D341Med (cell line): ENCODE results near the gene LIME1.

Experiments used
- DNase-seq: peaks from one replicate; pipeline ENCODE4 v3.0.0; 2012; ENCODE audit warnings: low spot score

LIME1 gene

GRCh38 chr20:63697357-63697867 is 39.1 kb upstream of the LIME1 start:
- peak; percentile 51 for DNase-seq

- DNase-seq = peak; percentile 49
Observed at GRCh38 chr20:63697868-63698545, 38.5 kb upstream of the LIME1 start.

DNA sequence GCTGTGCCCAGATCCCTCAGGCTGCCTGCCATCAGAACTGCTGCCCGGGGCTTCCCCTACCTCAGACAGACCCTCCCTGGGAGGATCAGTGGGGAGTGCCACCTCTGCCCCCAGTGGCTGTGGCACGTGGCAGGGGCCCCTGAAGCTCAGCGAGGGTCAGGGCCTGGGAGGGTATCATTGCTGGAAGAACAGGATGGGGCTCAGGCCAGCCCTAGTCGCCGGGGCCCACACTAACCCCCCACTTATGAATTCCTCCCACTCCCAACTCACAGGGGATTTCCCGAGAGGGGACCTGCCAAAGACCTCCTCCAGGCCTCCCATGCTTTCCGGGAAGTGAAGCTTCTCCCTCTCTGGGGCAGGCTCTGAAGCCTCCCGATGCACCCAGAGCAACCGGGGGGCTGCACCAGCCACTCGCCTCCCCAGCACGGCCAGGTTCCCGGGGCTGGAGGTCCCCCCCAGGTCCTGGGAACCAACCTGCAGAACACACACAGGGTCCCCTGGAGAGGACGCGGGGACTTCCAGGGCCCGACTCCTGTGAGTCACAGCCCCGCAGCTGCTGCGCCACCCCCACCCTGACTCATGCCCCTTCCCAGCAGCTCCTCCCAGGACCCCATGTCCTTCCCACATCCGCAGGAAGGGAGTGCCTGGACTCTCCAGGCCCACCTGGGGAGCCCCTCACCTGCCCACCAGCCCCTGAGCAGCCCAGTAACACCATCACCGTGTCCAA is 37.6 kb upstream of the LIME1 start:
- peak; percentile 54 for DNase-seq

DNA sequence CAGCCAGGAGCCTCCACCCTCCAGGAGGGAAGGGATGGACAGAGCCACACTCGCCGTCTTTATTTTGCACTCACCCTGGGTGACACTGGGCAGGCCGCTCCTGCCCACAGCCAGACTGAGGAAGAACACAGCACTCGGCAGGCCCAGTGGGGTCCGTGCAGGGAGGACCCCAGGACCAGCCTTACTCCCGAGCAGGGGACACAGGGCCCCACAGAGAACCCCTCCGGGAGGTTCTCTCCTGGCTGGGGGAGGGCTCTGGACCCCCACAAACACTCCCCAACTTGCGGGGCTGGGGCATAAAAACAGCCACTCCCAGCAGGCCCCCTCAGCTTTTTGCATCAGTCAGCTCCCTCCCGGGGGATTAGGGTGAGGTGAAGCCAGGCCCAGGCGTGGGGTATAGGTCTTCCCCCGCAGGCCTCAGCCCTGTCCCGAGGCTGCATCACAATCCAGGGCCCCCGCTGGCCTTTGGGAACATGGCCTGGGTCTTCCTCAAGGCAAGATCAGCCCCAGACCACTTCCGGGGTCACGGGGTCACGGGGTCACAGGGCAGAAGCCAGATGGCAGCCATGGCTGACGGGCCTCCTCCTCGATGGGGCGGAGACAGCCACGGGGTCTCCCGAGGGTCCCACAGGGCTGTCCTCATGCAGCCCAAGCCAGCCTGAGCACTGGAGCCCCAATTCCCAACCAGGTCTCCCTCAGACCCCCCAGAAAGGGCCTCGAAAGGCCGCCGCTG is 36.8 kb upstream of the LIME1 start:
- DNase-seq = peak; percentile 45

GRCh38 chr20:63700199-63701050 is 36.0 kb upstream of the LIME1 start:
- DNase-seq = peak; percentile 42

DNA sequence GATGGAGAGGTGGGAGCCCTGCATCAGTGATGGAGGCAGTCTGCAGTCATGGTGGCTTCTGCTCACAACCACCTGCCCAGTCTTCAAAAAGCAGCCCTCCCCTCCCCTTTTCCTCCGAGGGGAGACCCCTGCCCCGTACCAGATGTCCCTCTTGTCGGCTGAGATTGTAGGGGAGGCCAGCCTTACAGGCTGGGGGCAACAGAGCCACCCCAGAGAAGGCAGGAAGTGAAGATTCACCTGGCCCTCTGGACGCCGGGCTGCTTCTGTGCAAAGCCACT is 35.5 kb upstream of the LIME1 start:
- peak; percentile 25 for DNase-seq

- DNase-seq = peak; percentile 35
Observed at GRCh38 chr20:63701329-63702035, 35.0 kb upstream of the LIME1 start.

- DNase-seq = peak; percentile 21
Observed at GRCh38 chr20:63702036-63702665, 34.3 kb upstream of the LIME1 start.

- DNase-seq = peak; percentile 17
Observed at GRCh38 chr20:63702751-63703470, 33.6 kb upstream of the LIME1 start.

DNA sequence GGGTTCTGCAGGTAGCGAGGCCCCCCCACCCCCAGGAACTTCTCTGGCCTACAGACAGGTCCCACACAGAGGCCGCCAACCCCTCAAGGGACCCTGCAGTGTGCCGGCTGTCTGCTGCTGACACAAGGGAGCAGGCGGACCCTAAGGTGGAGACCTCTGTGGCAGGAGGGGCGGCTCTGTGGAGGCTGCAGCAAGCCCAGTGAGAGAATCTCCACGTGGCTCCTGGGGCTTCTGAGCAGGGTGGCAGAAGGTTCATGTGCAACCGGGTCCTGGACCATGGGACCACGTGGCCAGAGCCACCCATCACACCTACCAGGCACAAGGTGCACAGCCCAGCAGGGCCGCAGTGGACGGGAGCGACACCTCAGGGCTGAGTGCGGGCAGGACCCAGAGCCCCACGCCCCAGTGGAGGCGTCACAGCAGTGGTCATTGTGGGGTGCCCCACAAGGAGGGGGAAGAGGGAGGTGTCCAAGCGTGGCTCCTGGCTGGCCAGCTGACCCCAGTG is 32.9 kb upstream of the LIME1 start:
- DNase-seq = peak; percentile 23

GRCh38 chr20:63703976-63704748 is 32.3 kb upstream of the LIME1 start:
- DNase-seq = no peak

DNA sequence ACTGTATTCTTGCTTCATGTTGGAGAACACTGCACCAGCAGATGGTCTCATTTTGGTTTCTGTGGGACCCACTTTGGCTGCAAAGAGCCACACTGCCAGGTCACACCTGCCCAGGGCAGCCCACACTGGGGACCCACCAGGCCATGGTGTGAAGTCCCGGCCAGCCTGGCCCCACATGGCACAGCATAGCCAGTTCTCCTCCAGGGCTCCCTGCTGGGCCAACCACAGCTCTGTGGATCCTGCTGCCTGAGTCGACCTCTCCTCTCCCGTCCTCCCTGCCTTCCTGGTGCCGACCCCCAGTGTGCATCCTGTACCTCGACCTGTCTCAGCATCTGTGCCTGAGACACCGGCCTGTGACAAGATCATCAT is 31.7 kb upstream of the LIME1 start:
- DNase-seq = no peak

DNA sequence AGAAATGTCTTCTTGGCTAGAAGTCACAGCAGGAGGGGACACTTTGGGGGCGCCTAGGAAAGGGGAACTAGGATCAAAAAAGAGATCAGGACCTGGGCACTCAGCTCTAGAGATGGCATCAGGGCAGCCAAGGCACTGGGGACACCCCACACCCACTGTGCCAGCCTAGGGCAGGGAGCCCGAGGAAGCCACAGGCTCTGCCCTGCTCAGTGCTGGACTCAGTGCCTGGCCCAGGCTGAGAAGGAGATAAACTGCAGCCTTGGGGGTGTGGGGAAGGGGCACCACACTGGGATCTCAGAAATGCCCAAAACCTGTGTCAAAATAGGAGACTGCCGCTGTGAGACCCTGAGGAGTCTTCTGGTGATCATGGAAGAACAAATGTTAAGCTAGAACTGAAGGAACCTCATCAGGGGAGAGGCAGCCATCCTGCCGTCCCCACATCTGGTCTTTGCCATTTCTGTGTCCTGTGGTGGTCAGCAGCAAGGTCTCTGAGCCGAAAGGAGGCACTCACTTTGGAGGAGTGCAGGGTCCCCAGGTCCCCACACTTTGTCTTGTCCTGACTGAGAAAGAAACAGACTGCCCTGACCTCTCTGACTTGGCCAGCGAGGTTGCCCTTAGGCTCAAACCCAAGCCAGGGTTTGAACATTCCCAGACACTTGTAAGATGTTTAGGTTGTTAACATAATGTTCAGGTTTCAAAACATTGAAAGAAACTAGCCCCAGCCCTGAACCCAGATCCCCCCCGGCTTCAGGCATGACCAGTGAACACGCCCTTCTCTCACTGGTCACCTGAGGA is 31.0 kb upstream of the LIME1 start:
- no peak for DNase-seq

- no peak for DNase-seq
Observed at GRCh38 chr20:63706027-63706695, 30.3 kb upstream of the LIME1 start.

DNA sequence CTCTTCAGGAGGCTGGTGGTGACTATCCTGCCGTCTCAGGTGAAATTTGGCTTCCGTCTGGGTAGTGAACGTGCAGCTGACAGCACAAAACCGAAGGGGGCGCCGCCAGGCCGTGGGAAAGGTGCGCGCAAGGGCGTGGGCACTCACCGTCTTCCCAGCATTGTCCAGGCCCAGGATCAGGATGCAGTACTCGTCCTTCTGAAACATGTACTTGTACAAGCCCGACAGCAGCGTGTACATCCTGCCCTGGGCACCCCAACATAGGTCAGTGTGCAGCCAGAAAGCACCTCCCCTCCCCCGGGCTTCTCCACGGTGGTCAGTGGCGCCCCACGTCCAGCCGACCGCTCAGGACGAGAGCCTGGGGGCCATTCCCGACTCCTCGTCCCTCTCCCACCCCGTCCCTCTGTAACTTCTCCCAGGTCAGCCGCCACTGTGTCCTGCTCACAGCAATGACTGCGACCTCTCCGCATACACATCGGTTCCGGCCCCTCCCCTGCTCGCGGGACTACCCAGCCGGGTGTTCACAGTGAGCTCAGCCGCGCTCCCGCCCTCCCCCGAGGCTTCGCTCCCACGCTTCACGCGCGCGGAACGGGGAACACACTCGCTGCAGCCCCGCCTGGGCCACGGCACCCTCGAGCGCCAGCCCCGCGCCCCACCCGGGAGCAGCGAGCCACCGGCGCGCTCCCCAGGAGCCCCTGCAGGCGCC is 29.5 kb upstream of the LIME1 start:
- peak; percentile 54 for DNase-seq

GRCh38 chr20:63707558-63708300 is 28.7 kb upstream of the LIME1 start, which contains the start of the genes ARFRP1 and ZGPAT:
Gene ARFRP1 (minus strand): TSS chr20:63707976. CDS start chr20:63707091, 885 bp downstream.
Gene ZGPAT (plus strand): TSS chr20:63708039. CDS start chr20:63708581, 542 bp downstream.
- peak; percentile 97 for DNase-seq
